ENCODE results near the gene EIF4E.
"Not testable (repeated sequence)": the region's sequence is repeated elsewhere in the genome, so short reads cannot be mapped to it uniquely, and the experiment has no call there.

Gene EIF4E

GRCh38 chr4:98930311-98930865 is 1.5 kb upstream of the EIF4E start:
- DNase-seq = no peak

GRCh38 chr4:98929341-98930267 is 671 bp upstream of the EIF4E start:
- peak; percentile 90 for DNase-seq

- peak; percentile 76 for DNase-seq
These were observed 815 bp downstream of the EIF4E start for GRCh38 chr4:98928131-98928504.

- not testable (repeated sequence) for DNase-seq
These were observed 2.7 kb downstream of the EIF4E start for GRCh38 chr4:98926257-98926656.

GRCh38 chr4:98921292-98921691 is 7.6 kb downstream of the EIF4E start:
- DNase-seq = no peak

- DNase-seq = peak; percentile 77
These were observed 8.9 kb downstream of the EIF4E start for GRCh38 chr4:98919996-98920395.

GRCh38 chr4:98910728-98911127 is 18.2 kb downstream of the EIF4E start:
- not testable (repeated sequence) for DNase-seq

- no peak for DNase-seq
These were observed 19.1 kb downstream of the EIF4E start for GRCh38 chr4:98909646-98910401.

DNA sequence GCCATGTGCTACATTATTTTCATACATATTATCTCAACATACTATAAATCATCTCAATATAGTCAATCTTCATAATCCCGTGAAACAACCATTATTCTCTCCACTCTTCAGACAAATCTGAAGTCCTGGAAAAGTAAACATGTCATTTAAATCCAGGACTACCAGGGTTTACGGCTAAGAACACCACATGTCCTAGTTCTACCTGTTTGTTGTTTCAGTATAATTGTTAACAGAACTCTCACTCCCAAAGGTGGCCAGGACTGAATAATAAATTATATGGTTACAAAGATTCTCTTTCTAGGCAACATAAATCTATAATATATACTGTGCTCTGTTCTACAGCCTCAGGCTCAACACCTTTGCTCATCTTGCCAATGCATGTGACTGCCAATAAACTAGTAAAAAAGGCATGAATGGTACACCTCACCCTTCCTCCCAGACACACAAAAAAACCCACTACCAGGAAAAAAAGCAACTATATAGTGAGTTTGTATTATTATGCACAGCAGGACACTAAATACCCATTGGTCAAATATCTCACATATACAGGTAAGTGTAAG is 20.1 kb downstream of the EIF4E start:
- DNase-seq = no peak

- DNase-seq = no peak
These were observed 20.8 kb downstream of the EIF4E start for GRCh38 chr4:98908182-98908581.

DNA sequence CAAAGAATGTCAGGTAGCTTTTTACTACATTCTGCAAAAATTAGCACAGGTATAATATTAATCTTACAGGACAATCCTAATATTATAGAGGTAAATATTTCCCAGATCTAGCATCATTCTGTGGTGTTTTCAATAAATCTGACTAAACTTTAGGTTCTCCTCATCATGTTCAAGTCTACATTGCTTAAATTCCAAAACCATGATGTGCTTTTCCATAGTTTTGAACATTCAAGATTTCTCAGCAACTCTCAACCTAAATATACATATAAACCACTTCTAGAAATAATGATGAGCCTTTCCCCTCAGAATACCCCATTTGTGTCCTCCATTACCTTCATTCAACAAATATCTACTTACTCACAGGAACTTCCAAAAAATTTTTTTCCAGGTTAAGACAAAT is 23.1 kb downstream of the EIF4E start:
- DNase-seq = peak; percentile 50

DNA sequence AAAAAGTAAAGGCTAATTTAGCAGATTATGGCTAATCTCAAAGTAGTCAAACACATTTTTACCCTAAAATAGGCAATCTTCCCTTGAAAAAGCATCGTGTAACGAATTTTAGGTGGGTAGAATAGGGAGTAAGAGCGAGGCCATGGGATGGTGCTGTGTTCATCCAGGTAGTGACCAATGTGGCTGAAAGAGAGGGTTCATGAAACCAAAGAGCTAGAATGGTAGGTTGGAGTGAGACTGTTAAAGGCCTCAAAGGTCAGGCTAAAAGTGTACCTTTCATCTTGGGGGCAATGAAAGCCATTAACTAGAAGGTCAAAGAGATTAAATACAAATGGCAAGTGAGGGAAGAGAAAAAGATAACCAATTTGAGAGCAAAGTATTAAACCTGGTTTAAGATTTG is 23.6 kb downstream of the EIF4E start:
- DNase-seq = no peak

GRCh38 chr4:98903963-98904362 is 25.0 kb downstream of the EIF4E start:
- no peak for DNase-seq

DNA sequence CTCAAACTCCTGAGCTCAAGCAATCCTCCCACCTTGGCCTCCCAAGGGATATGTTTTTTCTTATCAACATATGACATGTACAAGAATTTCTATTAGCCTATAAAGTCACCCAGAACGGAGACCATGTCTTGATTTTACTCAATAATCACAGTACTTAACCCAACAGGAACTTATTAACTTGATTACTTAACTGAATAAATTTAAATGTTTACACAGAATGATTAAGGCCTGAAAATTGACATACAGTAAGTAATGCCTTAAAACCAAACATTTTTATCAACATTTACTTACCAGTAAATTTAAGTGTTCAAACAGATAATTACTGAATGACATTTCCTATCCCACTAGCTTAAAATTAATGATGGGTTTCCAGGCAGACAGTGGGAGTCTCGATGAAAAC is 25.4 kb downstream of the EIF4E start:
- DNase-seq = no peak

DNA sequence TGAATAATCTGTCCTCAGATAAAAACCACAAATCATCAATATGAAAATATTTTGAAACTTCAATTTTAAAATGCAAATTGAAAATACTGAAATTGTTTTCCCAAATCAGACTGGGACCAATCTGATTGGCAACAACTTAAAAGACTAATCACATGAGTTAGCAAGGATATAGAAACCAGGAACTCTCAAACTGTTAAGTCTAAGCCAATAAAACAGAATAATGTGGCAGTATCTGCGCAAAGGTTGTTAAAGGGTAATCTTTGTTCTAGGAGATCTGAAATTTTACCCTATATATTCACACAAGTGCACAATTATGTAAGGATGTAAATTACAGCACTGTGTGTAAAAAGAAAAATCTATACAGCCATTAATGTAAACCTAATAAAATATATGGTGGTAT is 29.7 kb downstream of the EIF4E start:
- no peak for DNase-seq

GRCh38 chr4:98891478-98892337 is 37.2 kb downstream of the EIF4E start:
- DNase-seq = no peak

- DNase-seq = no peak
These were observed 38.1 kb downstream of the EIF4E start for GRCh38 chr4:98890702-98891455.

DNA sequence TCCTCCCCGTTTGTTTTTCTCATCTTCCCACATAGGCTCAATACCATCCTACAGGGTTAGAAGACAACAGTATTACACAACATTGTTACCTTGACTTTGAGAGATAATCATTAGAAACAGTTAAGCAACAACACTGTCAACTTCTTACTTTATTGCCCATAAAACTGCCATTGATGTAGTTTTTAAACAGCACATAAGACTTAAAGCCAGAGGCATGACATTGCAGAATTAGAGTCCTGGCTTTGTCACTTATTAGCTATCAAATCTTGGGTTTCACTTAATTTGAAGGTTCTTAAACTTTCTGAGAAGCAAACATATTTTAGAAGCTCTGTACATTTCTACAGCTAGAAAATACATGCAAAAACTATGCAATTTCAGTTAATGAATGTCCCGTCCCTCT is 41.8 kb downstream of the EIF4E start:
- no peak for DNase-seq

GRCh38 chr4:98886382-98886781 is 42.6 kb downstream of the EIF4E start:
- not testable (repeated sequence) for DNase-seq

- not testable (repeated sequence) for DNase-seq
These were observed 48.0 kb downstream of the EIF4E start for GRCh38 chr4:98880884-98881283.

DNA sequence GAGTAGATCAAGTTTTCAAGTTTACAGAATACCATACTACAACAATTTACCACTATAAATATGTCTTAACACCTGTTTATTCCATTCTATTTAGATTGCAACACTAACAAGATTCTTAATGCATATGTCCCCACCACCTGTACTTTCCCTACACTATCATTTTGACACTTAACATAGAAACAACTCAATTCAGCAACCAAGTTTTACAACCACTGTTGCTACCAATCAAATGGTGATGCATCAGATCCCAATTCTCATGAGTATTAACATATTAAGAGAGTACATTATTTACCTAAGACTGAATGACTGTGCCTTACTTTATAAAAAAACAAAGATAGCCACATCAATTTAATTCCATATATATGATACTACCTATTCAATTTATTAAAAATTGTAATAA is 49.4 kb downstream of the EIF4E start:
- no peak for DNase-seq

- DNase-seq = peak; percentile 56
These were observed 55.9 kb downstream of the EIF4E start for GRCh38 chr4:98873059-98873458.
